GM18505 (cell line): ENCODE data around the gene C1QB.
"Not testable (repeated sequence)": the region's sequence is repeated elsewhere in the genome, so short reads cannot be mapped to it uniquely, and the experiment has no call there.

Source experiments
- ATAC-seq: cut with Tn5 transposase; IDR thresholded peaks from one replicate; pipeline ENCODE4 v1.9.1; 2021; ENCODE audit not compliant: unreplicated experiment
- POLR2A ChIP-seq: IDR thresholded peaks from 4 replicates; pipeline ENCODE4 v1.6.1; 2011; ENCODE audit warnings: borderline replicate concordance; ENCODE audit not compliant: insufficient read depth, insufficient read length; ENCODE audit errors: extremely low read depth

Gene C1QB

DNA sequence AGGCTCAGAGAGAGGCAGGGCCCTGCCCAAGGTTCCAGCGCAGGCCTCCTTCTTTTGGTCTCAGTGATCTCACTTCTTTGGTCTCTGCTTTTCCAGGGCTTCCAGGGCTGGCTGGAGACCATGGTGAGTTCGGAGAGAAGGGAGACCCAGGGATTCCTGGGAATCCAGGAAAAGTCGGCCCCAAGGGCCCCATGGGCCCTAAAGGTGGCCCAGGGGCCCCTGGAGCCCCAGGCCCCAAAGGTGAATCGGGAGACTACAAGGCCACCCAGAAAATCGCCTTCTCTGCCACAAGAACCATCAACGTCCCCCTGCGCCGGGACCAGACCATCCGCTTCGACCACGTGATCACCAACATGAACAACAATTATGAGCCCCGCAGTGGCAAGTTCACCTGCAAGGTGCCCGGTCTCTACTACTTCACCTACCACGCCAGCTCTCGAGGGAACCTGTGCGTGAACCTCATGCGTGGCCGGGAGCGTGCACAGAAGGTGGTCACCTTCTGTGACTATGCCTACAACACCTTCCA is 7.7 kb downstream of the C1QB start:
- no peak for ATAC-seq
- TF ChIP-seq POLR2A, result no peak

DNA sequence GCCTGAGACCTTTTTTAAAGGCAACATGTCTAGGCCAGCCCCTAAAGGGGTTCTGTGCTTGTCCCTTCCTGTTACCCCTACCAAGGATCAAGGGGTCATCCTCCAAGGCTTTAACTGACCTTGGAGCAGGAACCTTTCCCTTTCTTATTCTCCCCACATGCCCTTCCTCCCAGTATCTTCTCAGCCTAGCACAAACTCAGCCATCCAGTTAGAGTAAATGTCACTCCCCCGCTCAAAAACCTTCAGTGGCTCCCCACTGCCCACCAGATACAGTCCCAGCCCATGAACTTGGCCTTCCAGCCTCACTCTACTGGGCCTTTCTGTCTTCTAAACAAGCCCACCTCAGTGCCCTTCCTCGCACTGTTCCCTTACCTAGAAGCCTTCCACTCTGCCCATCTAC is 8.8 kb downstream of the C1QB start:
- no peak for TF ChIP-seq POLR2A
- no peak for ATAC-seq

DNA sequence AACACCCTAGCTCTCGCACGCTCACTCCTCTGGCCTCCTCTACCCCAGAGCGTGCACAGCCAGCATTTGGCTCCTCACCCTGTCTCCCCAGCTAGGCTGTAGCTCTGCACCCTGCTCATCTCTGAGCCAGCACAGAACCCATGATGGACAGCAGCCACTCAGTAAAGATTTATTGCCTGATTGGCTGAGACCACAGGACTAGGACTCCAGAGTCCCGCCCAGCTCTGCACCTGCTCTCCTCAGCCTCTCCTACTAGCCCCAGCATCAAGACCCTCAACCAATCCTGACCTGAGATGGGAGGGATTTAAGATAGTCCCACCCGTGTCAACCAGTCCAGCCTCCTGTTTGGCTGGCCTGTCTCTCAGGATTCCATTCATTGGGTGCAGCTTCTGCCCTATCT is 9.3 kb downstream of the C1QB start:
- no peak for TF ChIP-seq POLR2A
- ATAC-seq, result no peak

DNA sequence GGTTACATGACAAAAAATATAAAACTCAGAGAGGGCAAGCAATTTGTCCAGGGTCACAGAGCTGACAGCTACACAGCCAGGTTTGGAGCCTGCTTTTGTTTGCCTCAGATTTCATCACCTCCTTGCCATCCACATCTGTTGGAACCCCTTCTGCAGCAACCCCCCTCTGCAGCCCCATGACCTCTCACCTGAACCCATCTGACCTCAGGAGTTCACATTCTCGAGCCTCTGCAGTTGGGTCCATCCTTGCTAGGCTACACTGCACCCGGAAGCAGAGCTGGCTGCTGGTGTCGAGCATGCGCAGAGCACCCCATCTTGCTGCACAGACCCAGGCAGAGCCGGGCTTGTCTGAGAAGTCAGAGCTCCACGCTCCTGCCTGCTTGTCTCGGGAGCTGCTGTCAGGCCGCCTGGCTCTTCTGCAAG is 10.0 kb downstream of the C1QB start:
- no peak for TF ChIP-seq POLR2A
- ATAC-seq, result no peak

DNA sequence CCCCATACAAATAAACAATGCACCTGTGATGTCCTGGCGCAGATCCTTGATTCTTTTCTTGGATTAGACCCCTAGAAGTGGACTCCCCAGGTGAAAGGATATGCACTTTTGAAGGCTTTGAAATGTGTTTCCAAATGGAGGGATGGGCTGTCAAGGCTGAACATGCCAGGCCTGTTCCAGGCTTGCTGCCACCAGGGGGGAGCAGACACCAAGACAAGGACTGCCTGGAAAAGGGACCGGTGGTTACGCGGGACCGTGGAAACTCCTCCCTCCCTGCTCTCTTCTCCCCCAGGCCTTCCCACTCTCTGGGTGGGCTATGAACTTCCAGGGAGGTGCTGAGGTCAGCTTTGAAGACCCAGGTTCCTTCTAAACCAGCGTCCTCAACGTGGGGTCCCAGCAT is 12.7 kb downstream of the C1QB start:
- ATAC-seq, result no peak
- TF ChIP-seq POLR2A, result no peak

DNA sequence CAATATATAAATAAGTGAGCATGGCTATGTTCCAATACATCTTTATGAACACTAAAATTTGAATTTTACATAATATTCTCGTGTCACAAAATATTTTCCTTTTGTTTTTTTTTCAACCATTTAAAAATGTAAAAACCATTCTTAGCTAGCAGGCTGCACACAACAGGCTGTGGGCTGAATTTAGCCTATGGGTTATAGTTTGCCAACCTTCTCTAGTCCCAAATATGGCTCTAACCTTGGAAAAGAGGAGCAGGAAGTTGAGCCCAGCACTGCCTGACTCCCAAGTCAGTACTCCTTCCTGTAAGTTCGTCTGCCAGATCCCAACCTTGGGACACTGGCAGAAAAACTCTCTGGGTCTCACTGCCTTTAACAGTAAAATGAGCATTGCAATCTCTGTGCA is 13.4 kb downstream of the C1QB start:
- no peak for TF ChIP-seq POLR2A
- ATAC-seq, result no peak

DNA sequence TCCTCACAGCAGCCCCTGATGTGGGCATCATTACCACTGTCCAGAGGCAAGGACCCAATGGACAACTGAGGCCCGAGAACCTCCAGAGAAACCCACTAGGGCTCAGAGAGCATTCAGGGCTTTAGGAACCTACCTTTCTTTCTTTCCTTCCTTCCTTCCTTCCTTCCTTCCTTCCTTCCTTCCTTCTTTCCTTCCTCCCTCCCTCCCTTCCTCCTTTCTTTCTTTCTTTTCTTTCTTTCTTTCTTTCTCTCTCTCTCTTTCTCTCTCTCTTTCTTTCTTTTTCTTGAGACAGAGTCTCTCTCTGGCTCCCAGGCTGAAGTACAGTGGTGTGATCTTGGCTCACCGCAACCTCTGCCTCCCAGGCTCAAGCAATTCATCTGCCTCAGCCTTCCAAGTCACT is 15.8 kb downstream of the C1QB start:
- ATAC-seq, result not testable (repeated sequence)

DNA sequence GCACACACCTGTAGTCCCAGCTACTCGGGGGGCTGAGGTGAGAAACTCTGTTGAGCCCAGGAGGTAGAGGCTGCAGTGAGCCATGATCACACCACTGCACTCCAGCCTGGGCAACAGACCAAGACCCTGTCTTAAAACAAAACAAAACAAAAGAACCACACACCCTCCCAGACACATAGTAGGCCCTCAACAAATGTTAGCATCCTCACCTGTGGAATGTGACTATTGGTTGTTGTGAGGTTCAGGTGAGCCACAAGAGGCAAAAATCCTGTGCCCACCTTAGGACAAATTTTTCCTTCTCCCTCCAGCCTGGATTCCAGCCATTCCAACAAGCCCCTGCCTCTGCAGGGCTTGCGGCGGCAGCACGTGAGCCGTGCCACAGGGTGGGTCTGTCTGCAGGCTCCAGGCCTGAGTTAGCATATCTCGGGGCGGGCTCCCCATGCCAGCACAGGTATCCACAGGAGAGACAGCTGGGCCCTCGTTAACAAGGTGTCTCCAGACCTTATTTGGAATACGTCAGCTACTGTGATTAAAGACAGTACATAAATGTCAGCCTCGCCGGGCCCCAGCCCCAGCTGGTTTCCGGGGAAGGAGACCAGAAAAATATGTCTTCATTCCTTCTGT is 17.4 kb downstream of the C1QB start:
- no peak for TF ChIP-seq POLR2A
- ATAC-seq, result no peak

DNA sequence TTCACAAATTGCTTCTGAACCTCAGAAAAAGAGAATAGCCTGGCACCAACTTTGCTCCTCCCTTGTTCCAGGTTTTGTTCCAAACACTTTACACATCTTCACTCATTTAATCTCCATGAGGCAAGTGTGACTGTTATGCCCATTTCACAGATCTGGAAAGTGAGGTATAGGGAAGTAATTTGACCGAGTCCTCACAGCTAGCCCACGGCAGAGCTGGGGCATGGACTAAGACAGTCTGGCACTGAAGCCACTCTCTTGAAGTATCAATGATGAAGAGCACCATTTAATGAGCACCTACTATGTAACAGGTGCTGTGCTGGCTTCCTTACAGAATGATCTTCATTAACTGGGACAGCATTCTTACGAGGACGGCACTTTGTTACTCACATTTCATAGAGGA is 19.0 kb downstream of the C1QB start:
- no peak for TF ChIP-seq POLR2A
- ATAC-seq, result no peak

DNA sequence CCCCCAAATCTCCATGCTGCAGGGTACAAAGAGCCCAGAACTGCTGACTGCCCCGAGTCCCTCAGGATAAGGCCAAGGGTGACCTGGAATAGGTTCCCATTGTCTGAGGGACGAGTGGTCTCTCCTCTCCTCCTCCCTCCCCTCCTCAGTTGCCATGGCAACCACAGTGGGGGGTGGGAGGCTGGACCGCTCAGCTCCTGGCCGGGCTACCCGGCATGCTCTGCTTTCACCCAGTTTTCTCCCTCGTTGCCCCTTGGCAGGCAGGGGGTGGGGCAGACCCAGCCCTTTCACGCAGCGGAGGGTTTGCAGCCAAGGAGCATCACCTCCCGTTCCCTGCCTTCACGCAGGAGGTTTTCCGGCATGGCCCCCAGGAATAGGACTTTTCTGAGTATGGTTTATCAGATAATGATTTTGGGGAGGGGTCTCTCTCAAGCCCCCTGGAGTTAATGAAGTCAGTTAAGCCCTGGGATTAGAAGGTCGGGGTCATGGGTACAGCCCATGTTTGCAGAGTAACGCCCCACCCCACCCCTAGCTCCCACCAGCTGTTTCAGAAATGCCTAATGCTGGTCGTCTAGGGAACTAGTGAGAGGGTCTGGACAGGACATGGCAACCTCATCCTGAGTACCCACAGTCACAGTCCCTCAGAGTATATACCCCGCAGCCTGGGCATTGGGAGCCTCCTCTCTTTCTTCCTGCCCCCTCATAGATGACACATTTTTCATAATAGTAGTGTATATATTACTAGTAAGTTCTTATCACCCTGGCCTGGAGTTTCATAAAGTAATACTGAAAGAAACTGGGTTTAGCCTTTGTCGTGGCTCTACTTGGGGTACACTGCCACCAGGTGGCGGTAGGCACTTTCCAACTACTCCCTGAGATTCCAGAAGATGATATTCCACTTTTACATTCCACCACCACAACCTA is 20.7 kb downstream of the C1QB start:
- TF ChIP-seq POLR2A, result no peak
- ATAC-seq, result no peak

DNA sequence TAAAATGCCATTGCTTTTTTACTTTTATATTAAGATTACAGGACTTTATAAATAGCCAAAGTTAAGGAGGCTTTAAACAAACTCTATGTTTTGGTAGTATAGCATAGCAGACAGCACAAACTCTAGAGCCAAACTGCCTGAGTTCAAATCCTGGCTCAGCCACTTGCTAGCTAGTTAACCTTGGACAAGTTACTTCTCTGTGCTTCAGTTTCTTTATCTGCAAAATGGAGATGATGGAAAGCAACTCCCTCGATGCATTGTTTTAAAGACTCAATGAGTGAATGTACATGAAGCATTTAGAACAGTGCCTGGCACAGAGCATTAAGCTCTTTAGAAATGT is 21.3 kb downstream of the C1QB start:
- TF ChIP-seq POLR2A, result no peak
- no peak for ATAC-seq

DNA sequence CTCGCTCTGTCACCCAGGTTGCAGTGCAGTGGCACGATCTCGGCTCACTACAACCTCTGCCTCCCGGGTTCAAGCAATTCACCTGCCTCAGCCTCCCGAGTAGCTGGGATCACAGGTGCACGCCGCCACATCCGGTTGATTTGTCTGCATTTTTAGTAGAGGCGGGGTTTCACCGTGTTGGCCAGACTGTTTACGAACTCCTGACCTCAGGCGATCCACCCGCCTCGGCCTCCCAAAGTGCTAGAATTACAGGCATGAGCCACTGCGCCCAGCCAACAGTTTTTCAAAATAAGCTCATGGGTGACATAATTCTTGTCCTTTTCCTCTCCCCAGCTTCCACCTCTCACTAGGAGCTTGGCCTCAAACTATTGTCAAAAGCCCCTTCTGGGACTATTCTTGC is 23.1 kb downstream of the C1QB start:
- ATAC-seq, result not testable (repeated sequence)

DNA sequence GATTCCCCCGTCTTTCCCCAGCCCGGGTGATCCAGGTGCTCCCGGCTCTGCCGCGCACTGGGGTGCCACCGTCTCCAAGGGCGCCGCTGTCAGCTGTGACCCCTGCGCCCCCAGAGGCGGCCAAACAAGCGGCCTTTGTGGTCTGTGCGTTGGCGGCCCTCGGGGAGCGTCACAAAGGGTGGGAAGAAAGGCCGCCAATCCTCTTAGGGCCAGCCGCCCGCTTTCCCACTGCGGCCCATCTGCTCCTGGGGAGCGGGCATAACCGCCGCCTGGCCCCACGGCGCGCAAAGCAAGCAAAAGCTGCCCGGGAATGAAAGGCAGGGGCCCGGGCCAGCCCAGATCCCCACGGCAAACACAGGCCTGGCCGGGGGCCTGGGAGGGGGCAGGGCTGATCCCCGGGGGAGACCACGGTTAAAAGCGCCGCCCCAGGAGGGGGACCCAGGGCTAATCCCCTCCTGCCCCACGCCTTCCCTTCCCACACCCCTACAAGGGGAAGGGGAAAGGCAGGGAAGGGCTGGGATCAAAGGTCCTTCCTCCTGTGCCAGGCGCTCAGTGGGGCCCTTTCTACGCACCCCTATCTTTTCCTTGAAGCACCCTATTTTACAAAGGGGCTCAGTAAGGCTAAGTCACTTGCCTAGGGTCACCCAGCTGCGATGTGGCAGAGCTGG is 24.0 kb downstream of the C1QB start:
- no peak for ATAC-seq
- no peak for TF ChIP-seq POLR2A
